GM12878 (cell line): ENCODE measurements around the gene CACNG5. TPM values are rescaled to one million over a fixed set of nuclear protein-coding genes. Genes with fewer than 3 reads are reported as not detected.

Experiments
- ATAC-seq: fragments of 200-7000 bp; cut with Tn5 transposase; 3 replicates; pipeline ENCODE4 v1.9.1; 2020; ENCODE audit warnings: mild to moderate bottlenecking, moderate library complexity
- BruUV-seq: library from RNA; stranded (reverse); fragments of 400-500 nt; replicated peaks from 2 replicates; lab custom pipeline; 2021; lab: Mats Ljungman, UMichigan
- CTCF ChIA-PET: fragments of 300-600 bp; sonication (Branson Sonifier 250); formaldehyde crosslinking; extraction: SDS; loops from one replicate; lab custom pipeline; 2021; ENCODE audit warnings: inconsistent platforms; lab: Yijun Ruan, JAX
- POLR2A ChIA-PET: fragments of 350-600 bp; formaldehyde crosslinking; extraction: SDS; loops from one replicate; lab custom pipeline; 2021; ENCODE audit warnings: inconsistent platforms; lab: Charles Lee
- RAD21 ChIA-PET: fragments of 300-600 bp; sonication (Branson Sonifier 250); formaldehyde crosslinking; loops from one replicate; lab custom pipeline; 2023; ENCODE audit warnings: antibody characterized with exemption; ENCODE audit not compliant: unreplicated experiment; lab: Charles Lee
- SMC1A ChIA-PET: fragments of 300-600 bp; sonication (Branson Sonifier 250); formaldehyde crosslinking; loops from one replicate; lab custom pipeline; 2023; ENCODE audit not compliant: unreplicated experiment, uncharacterized antibody; lab: Charles Lee
- DNase-seq: peaks from one replicate; pipeline ENCODE4 v3.0.0-alpha.2; 2011; ENCODE audit warnings: low read depth, low spot score
- FAIRE-seq: peaks from 3 replicates; lab custom pipeline; 2011; peaks lifted over from hg19 to GRCh38; lab: Jason Lieb, UNC
- H2AFZ ChIP-seq: 2 replicates; pipeline ENCODE4 v1.6.0; 2011; ENCODE audit warnings: low read depth, low read length, control low read depth; ENCODE audit not compliant: control insufficient read depth
- H3K27ac ChIP-seq: 2 replicates; pipeline ENCODE4 v1.5.1; 2011; ENCODE audit warnings: control low read depth; ENCODE audit not compliant: control insufficient read depth, insufficient read depth
- H3K27me3 ChIP-seq, 2 experiments: replicated peaks in 1 of 2; 2 replicates each; pipeline versions ENCODE4 v1.6.0 to v1.6.1; 2011; ENCODE audit warnings: low read length in 1 of 2; ENCODE audit not compliant: control insufficient read depth in 2 of 2, insufficient read depth in 2 of 2
- H3K36me3 ChIP-seq, 2 experiments: 2 replicates each; pipeline ENCODE4 v1.5.1; 2011; ENCODE audit warnings: low read length in 1 of 2; ENCODE audit not compliant: control insufficient read depth in 2 of 2, insufficient read depth in 2 of 2
- H3K4me1 ChIP-seq: 2 replicates; pipeline ENCODE4 v1.6.1; 2011; ENCODE audit warnings: mild to moderate bottlenecking, low read length, moderate library complexity, mixed read lengths; ENCODE audit not compliant: control insufficient read depth, insufficient read depth
- H3K4me2 ChIP-seq: 2 replicates; pipeline ENCODE4 v1.6.0; 2011; ENCODE audit warnings: control low read depth; ENCODE audit not compliant: control insufficient read depth, insufficient read depth
- H3K4me3 ChIP-seq: fragments of 200-600 bp; sonication (generic); 2 replicates; pipeline ENCODE4 v1.5.1; 2016
- H3K79me2 ChIP-seq: 2 replicates; pipeline ENCODE4 v1.6.0; 2011; ENCODE audit warnings: low read length; ENCODE audit not compliant: control insufficient read depth, insufficient read depth
- H3K9ac ChIP-seq: 2 replicates; pipeline ENCODE4 v1.8.0; 2011; ENCODE audit warnings: low read length, control low read depth, mixed read lengths; ENCODE audit not compliant: control insufficient read depth, insufficient read depth
- H3K9me3 ChIP-seq: replicated peaks from 3 replicates; pipeline ENCODE4 v1.5.1; 2011; ENCODE audit warnings: mild to moderate bottlenecking, low read length; ENCODE audit not compliant: control insufficient read depth, insufficient read depth
- H4K20me1 ChIP-seq: 2 replicates; pipeline ENCODE4 v1.6.0; 2011; ENCODE audit not compliant: control insufficient read depth, insufficient read depth
- BRCA1 ChIP-seq: IDR thresholded peaks from 2 replicates; pipeline ENCODE4 v1.6.1; 2011; ENCODE audit warnings: low read depth, low read length, improper control_type of control experiment
- CREM ChIP-seq: IDR thresholded peaks from 2 replicates; pipeline ENCODE4 v1.6.1; 2014; ENCODE audit warnings: antibody characterized with exemption, low read depth
- E4F1 ChIP-seq: fragments of 450-650 bp; IDR thresholded peaks from 2 replicates; pipeline ENCODE4 v1.6.1; 2018; ENCODE audit warnings: borderline replicate concordance, mild to moderate bottlenecking; ENCODE audit not compliant: partially characterized antibody
- MTA2 ChIP-seq: fragments of 450-650 bp; IDR thresholded peaks from 2 replicates; pipeline ENCODE4 v1.6.1; 2016; ENCODE audit warnings: low read depth, mild to moderate bottlenecking, moderate library complexity
- NFIC ChIP-seq: IDR thresholded peaks from 2 replicates; pipeline ENCODE4 v1.6.1; 2012; ENCODE audit warnings: low read depth, mild to moderate bottlenecking, inconsistent platforms, low read length, moderate library complexity
- PBX3 ChIP-seq: IDR thresholded peaks from 2 replicates; pipeline ENCODE4 v1.6.1; 2011; ENCODE audit warnings: mild to moderate bottlenecking, low read depth, low read length, moderate library complexity; ENCODE audit not compliant: insufficient replicate concordance
- PKNOX1 ChIP-seq: fragments of 450-650 bp; IDR thresholded peaks from 2 replicates; pipeline ENCODE4 v1.6.1; 2016; ENCODE audit warnings: mild to moderate bottlenecking
- SPI1 ChIP-seq: IDR thresholded peaks from 2 replicates; pipeline ENCODE4 v1.6.1; 2011; ENCODE audit warnings: low read depth, mild to moderate bottlenecking, low read length, moderate library complexity, borderline replicate concordance; ENCODE audit not compliant: insufficient read depth
- SREBF1 ChIP-seq: IDR thresholded peaks from 2 replicates; pipeline ENCODE4 v1.6.1; 2012; ENCODE audit warnings: mild to moderate bottlenecking, low read length
- SUZ12 ChIP-seq: fragments of 200-600 bp; sonication (generic); IDR thresholded peaks from one replicate; pipeline ENCODE4 v1.6.1; 2018; ENCODE audit warnings: antibody characterized with exemption, mild to moderate bottlenecking; ENCODE audit not compliant: unreplicated experiment
- ZBED1 ChIP-seq: IDR thresholded peaks from 2 replicates; pipeline ENCODE4 v1.6.1; 2016; ENCODE audit warnings: borderline replicate concordance
- ZBTB33 ChIP-seq: fragments of 450-650 bp; IDR thresholded peaks from 2 replicates; pipeline ENCODE4 v1.6.1; 2017; ENCODE audit warnings: mild to moderate bottlenecking
- ZNF384 ChIP-seq: IDR thresholded peaks from 2 replicates; pipeline ENCODE4 v1.6.1; 2012; ENCODE audit warnings: low read depth, mild to moderate bottlenecking, low read length, improper control_type of control experiment, borderline replicate concordance
- WGBS: methylation state at CpG from one replicate; pipeline ENCODE4 v1.1.6; 2016; ENCODE audit warnings: low lambda C conversion rate; ENCODE audit not compliant: insufficient replicate concordance, insufficient coverage; ENCODE audit errors: missing lambda C conversion rate; 5-methylcytosine and 5-hydroxymethylcytosine counted together
- in situ Hi-C: fragments of 300-500 bp; cut with MboI; formaldehyde crosslinking; loops from 9 replicates; pipeline ENCODE4 v1.14.3; 2018; ENCODE audit warnings: mixed read lengths
- intact Hi-C: fragments of 100-400 bp; cut with micrococcal nuclease; formaldehyde crosslinking; loops from one replicate; pipeline ENCODE4 v1.14.2; 2022; ENCODE audit not compliant: unreplicated experiment
- polyA plus RNA-seq, 11 experiments: library from polyadenylated mRNA; depleted of rRNA in 4 of 11; unstranded in 6 of 11; stranded (reverse) in 5 of 11; fragments of >200 nt; fragmentation: Nextera tagmentation in 4 of 11; fragmentation: Illumina TruSeq in 1 of 11; extraction: Ambion mirVana in 4 of 11; extraction: Trizol in 1 of 11; gene quantifications; 1 replicate in 1 of 11; 2 replicates in 10 of 11; pipeline versions ENCODE4 v1.2.1 to v1.2.3, GENCODE V29; 2011 to 2016; ENCODE audit warnings: inconsistent platforms in 2 of 11, missing spikeins in 2 of 11, low read depth in 1 of 11
- total RNA-seq, 4 experiments: library from RNA; depleted of rRNA in 3 of 4; stranded (reverse); fragments of >200 nt in 3 of 4; fragmentation: Illumina TruSeq in 1 of 4; extraction: Trizol in 1 of 4; gene quantifications; 2 replicates each; pipeline versions ENCODE4 v1.2.1 to v1.2.3, GENCODE V29; 2013 to 2021

The CACNG5 gene
- total and polyA plus RNA-seq, 10 of the 15 experiments (the other 5 are each of a cell fraction or from before 2014, with no cell fraction given) = not detected

GRCh38 chr17:66865151-66865550 lies 30.2 kb downstream of the CACNG5 start (continued):
- no peak for TF ChIP-seq E4F1
- no peak for TF ChIP-seq PKNOX1
- TF ChIP-seq SPI1 = no peak
- TF ChIP-seq ZNF384 = no peak

GRCh38 chr17:66873962-66874361 lies 39.0 kb downstream of the CACNG5 start:
- Histone ChIP-seq H3K27ac (no peak overlapping the region), H3K36me3 (no peaks in the 10 kb centered on the region), H3K9ac (no peak overlapping the region), H3K79me2 (no peaks in the 10 kb centered on the region), H4K20me1 (no peaks in the 10 kb centered on the region), H3K4me2 (no peak overlapping the region), H2AFZ (no peak overlapping the region), H3K27me3 (peaks cover 0 to 2% of the 10 kb centered on the region in 2 experiments; a peak in 1 of 4 replicates), H3K4me1 (no peaks in the 10 kb centered on the region), H3K9me3 (no peaks in the 10 kb centered on the region; the same call in 2 of the 3 replicates), H3K4me3 (no peak overlapping the region)
- WGBS = 0% methylated on average over 2 of the region's 2 CpGs
- ChIA-PET SMC1A (no interaction called here), POLR2A (no interaction called here), CTCF (no interaction called here), RAD21 (interaction anchor here (0.6 kb wide), 1 partner anchor 41 kb away, joined by 3 read pairs; no protein-coding TSS in a partner anchor)
- FAIRE-seq (no peak), DNase-seq (no peak), ATAC-seq (no peak)
- no TSS peak for BruUV-seq
- TF ChIP-seq SREBF1 (no peak), PBX3 (no peak), ZBTB33 (no peak), ZBED1 (no peak), NFIC (no peak), SUZ12 (no peak), CREM (no peak), MTA2 (no peak), BRCA1 (no peak)
- in situ Hi-C loops (no loop called here), intact Hi-C loops (no loop called here)
